Activated naive CD4-positive, alpha-beta T cell treated with anti-CD3 and anti-CD28 coated beads for 36 hours (primary cell): ENCODE data around the gene CITED1. TPM values are rescaled to one million over a fixed set of nuclear protein-coding genes. Genes with fewer than 3 reads are reported as not detected.

Experiments
- CTCF ChIA-PET: fragments of 350-600 bp; sonication (Branson Sonifier 250); formaldehyde crosslinking; loops from one replicate; lab custom pipeline; 2021; ENCODE audit warnings: antibody characterized with exemption; lab: Charles Lee
- DNase-seq: peaks from one replicate; pipeline ENCODE4 v3.0.0-alpha.2; 2020
- H3K27ac Mint-ChIP-seq: one replicate; pipeline ENCODE4 v1.8.0; 2021; ENCODE audit warnings: mild to moderate bottlenecking, mixed read lengths
- H3K27me3 Mint-ChIP-seq: one replicate; pipeline ENCODE4 v1.8.0; 2021; ENCODE audit warnings: low read depth, mixed read lengths
- H3K36me3 Mint-ChIP-seq: one replicate; pipeline ENCODE4 v1.8.0; 2021; ENCODE audit warnings: low read depth, mixed read lengths
- H3K4me1 Mint-ChIP-seq: one replicate; pipeline ENCODE4 v1.8.0; 2021; ENCODE audit warnings: low read depth, mixed read lengths
- H3K4me3 Mint-ChIP-seq: one replicate; pipeline ENCODE4 v1.8.0; 2021; ENCODE audit warnings: mild to moderate bottlenecking, moderate library complexity, mixed read lengths
- H3K9me3 Mint-ChIP-seq: one replicate; pipeline ENCODE4 v1.8.0; 2021; ENCODE audit warnings: mixed read lengths
- intact Hi-C: fragments of 100-400 bp; cut with micrococcal nuclease; formaldehyde crosslinking; loops from one replicate; pipeline ENCODE4 v1.15.1; 2023
- total RNA-seq, 2 experiments: library from RNA; stranded (reverse); gene quantifications; one replicate each; pipeline ENCODE4 v1.2.3, GENCODE V29; 2021

The CITED1 gene
- total RNA-seq, 2 experiments from 2014 or later: not detected

- Mint-ChIP-seq H3K4me1 (no peaks in the 10 kb centered on the region), H3K9me3 (no peaks in the 10 kb centered on the region), H3K27ac (no peak overlapping the region), H3K36me3 (peaks cover 2% of the 10 kb centered on the region), H3K27me3 (peaks cover 20% of the 10 kb centered on the region), H3K4me3 (no peak overlapping the region)
- CTCF ChIA-PET: no interaction called here
- no peak for DNase-seq
- intact Hi-C loops: no loop called here
These were observed 49.9 kb downstream of the CITED1 start for GRCh38 chrX:72255864-72256263.

GRCh38 chrX:72255445-72255844 is 50.3 kb downstream of the CITED1 start:
- H3K36me3 Mint-ChIP-seq: peaks cover 2% of the 10 kb centered on the region
- intact Hi-C loops: no loop called here
- CTCF ChIA-PET: no interaction called here
- H3K27me3 Mint-ChIP-seq: peaks cover 20% of the 10 kb centered on the region
- no peaks in the 10 kb centered on the region for H3K9me3 Mint-ChIP-seq
- H3K27ac Mint-ChIP-seq: no peak overlapping the region
- no peaks in the 10 kb centered on the region for H3K4me1 Mint-ChIP-seq
- no peak for DNase-seq
- no peak overlapping the region for H3K4me3 Mint-ChIP-seq

- intact Hi-C loops: no loop called here
- Mint-ChIP-seq H3K9me3 (no peaks in the 10 kb centered on the region), H3K4me1 (no peaks in the 10 kb centered on the region), H3K27me3 (peaks cover 20% of the 10 kb centered on the region), H3K27ac (no peak overlapping the region), H3K4me3 (no peak overlapping the region), H3K36me3 (peaks cover 2% of the 10 kb centered on the region)
- no peak for DNase-seq
- CTCF ChIA-PET: no interaction called here
These were observed 50.9 kb downstream of the CITED1 start for GRCh38 chrX:72254816-72255215.

GRCh38 chrX:72253686-72254085 is 52.0 kb downstream of the CITED1 start:
- DNase-seq: no peak
- no peak overlapping the region for H3K4me3 Mint-ChIP-seq
- H3K27ac Mint-ChIP-seq: no peak overlapping the region
- no peaks in the 10 kb centered on the region for H3K9me3 Mint-ChIP-seq
- intact Hi-C loops: no loop called here
- CTCF ChIA-PET: interaction anchor here (0.8 to 1.1 kb wide), 2 partner anchors 8 to 12 kb away, joined by 3 read pairs; no protein-coding TSS in a partner anchor
- H3K36me3 Mint-ChIP-seq: peaks cover 2% of the 10 kb centered on the region
- H3K4me1 Mint-ChIP-seq: no peaks in the 10 kb centered on the region
- H3K27me3 Mint-ChIP-seq: peaks cover 20% of the 10 kb centered on the region

Other genes starting within 250 kb of the CITED1 start
- under 1 TPM; 0.10 TPM for gene RTL5, start 174.0 kb downstream of the CITED1 start, total RNA-seq
- gene PIN4, start 124.2 kb downstream of the CITED1 start, total RNA-seq: 1 to 10 TPM; 5.6 to 8.0 TPM
- gene ERCC6L, start 66.9 kb downstream of the CITED1 start, total RNA-seq: 1 to 10 TPM; 9.5 to 9.6 TPM
- gene RPS4X, start 28.7 kb downstream of the CITED1 start, total RNA-seq: 1,000 to 10,000 TPM; 1,429 to 1,503 TPM